Prostate gland (tissue), 2 donors: ENCODE measurements around the gene IL18R1. TPM values are rescaled to one million over a fixed set of nuclear protein-coding genes. Genes with fewer than 3 reads are reported as not detected.

Source experiments
- DNase-seq: peaks from one replicate; pipeline ENCODE4 v3.0.0-alpha.2; 2019; ENCODE audit warnings: low spot score
- H3K27ac ChIP-seq, 2 donors: fragments of 200-600 bp; sonication (generic); 2 replicates each; pipeline ENCODE4 v1.5.1; 2017 to 2019
- H3K27me3 ChIP-seq: fragments of 200-600 bp; sonication (generic); replicated peaks from 2 replicates; pipeline ENCODE4 v1.5.1; 2019; ENCODE audit not compliant: insufficient read depth
- H3K36me3 ChIP-seq, 2 donors: fragments of 200-600 bp; sonication (generic); 1 replicate in 1 of 2; 2 replicates in 1 of 2; pipeline versions ENCODE4 v1.5.1 to v1.8.1; 2017 to 2019
- H3K4me1 ChIP-seq: fragments of 200-600 bp; sonication (generic); replicated peaks from 2 replicates; pipeline ENCODE4 v1.5.1; 2019
- H3K4me3 ChIP-seq, 2 donors: fragments of 200-600 bp; sonication (generic); 2 replicates each; pipeline ENCODE4 v1.5.1; 2017 to 2019
- H3K9me3 ChIP-seq: fragments of 200-600 bp; sonication (generic); 2 replicates; pipeline ENCODE4 v1.5.1; 2017
- CTCF ChIP-seq, 4 experiments: fragments of 200-600 bp in 2 of 4; fragments of 450-650 bp in 2 of 4; sonication (generic) in 2 of 4; IDR thresholded peaks; 1 replicate in 3 of 4; 2 replicates in 1 of 4; pipeline ENCODE4 v1.5.1; 2016 to 2019; ENCODE audit warnings: antibody characterized with exemption in 4 of 4, mild to moderate bottlenecking in 2 of 4, moderate library complexity in 2 of 4
- POLR2A ChIP-seq: fragments of 450-650 bp; IDR thresholded peaks from one replicate; pipeline ENCODE4 v1.6.1; 2016; ENCODE audit warnings: antibody characterized with exemption, mild to moderate bottlenecking
- POLR2AphosphoS5 ChIP-seq: sonication (generic); formaldehyde crosslinking; IDR thresholded peaks from one replicate; pipeline ENCODE4 v1.6.1; 2017; ENCODE audit warnings: antibody characterized with exemption
- whole genome bisulfite sequencing: methylation state at CpG from one replicate; pipeline ENCODE4 v1.1.5; 2018; 5-methylcytosine and 5-hydroxymethylcytosine counted together
- intact Hi-C: fragments of 100-400 bp; cut with DNase I; formaldehyde crosslinking; loops from one replicate; pipeline ENCODE4 v1.14.2; 2022
- total RNA-seq, 2 donors: library from RNA; depleted of rRNA; stranded (reverse); fragments of >200 nt; gene quantifications; one replicate each; pipeline ENCODE4 v1.1.0, GENCODE V29; 2016

The IL18R1 gene
- total RNA-seq: 1 to 10 TPM in 1 of 2 donors, under 1 TPM in 1; 0.91 to 1.5 TPM

GRCh38 chr2:102355526-102356380 is at the start of gene IL18R1:
Gene IL18R1, plus strand, starts transcription at chr2:102355796. Its CDS starts 6,865 bp downstream, at chr2:102362661.
- TF ChIP-seq POLR2A (no peak), CTCF (IDR thresholded peaks at IDR 0.05) (peak; percentile 53 to 84 (median 73))
- intact Hi-C loops: loop anchor here (10.0 kb wide), 1 partner anchor 331 kb away; no protein-coding TSS in a partner anchor
- no peaks in the 10 kb centered on the region for H3K27me3 ChIP-seq
- H3K9me3 ChIP-seq: no peaks in the 10 kb centered on the region
- no peaks in the 10 kb centered on the region for H3K4me1 ChIP-seq
- peak; percentile 65 for DNase-seq
- no peaks in the 10 kb centered on the region for H3K36me3 ChIP-seq
- H3K4me3 ChIP-seq: peak within 1 kb of the TSS; percentile 65 to 68
- WGBS: 3% methylated on average over 56 of the region's 69 CpGs
- peak within 1 kb of the TSS; percentile 56 to 70 for H3K27ac ChIP-seq

GRCh38 chr2:102306125-102306524 is 49.5 kb upstream of the IL18R1 start:
- WGBS: 71% methylated on average over 1 of the region's 1 CpG

GRCh38 chr2:102310964-102311640 is 44.5 kb upstream of the IL18R1 start, which contains the start of gene IL1RL1:
Gene IL1RL1, plus strand, starts transcription at chr2:102311563. Its CDS starts 26,702 bp downstream, at chr2:102338265.
- WGBS: 69% methylated on average over 5 of the region's 5 CpGs
- Histone ChIP-seq H3K4me3 (no peak within 1 kb of the TSS), H3K27ac (no peak within 1 kb of the TSS), H3K36me3 (no peaks in the 10 kb centered on the region), H3K27me3 (no peaks in the 10 kb centered on the region), H3K9me3 (no peaks in the 10 kb centered on the region), H3K4me1 (no peaks in the 10 kb centered on the region)
- no peak for DNase-seq
- no peak for TF ChIP-seq CTCF (IDR thresholded peaks at IDR 0.05)
- no peak for TF ChIP-seq POLR2A
- no peak for TF ChIP-seq POLR2AphosphoS5
- intact Hi-C loops: no loop called here

More at GRCh38 chr2:102306125-102306524, 49.5 kb upstream of the IL18R1 start:
- Histone ChIP-seq H3K4me3 (no peak overlapping the region), H3K27ac (no peak overlapping the region), H3K4me1 (no peaks in the 10 kb centered on the region), H3K9me3 (no peaks in the 10 kb centered on the region), H3K36me3 (no peaks in the 10 kb centered on the region), H3K27me3 (no peaks in the 10 kb centered on the region)
- no peak for DNase-seq
- TF ChIP-seq CTCF (IDR thresholded peaks at IDR 0.05) (no peak), POLR2A (no peak), POLR2AphosphoS5 (no peak)
- intact Hi-C loops: no loop called here

- Histone ChIP-seq H3K4me3 (no peak overlapping the region), H3K4me1 (no peaks in the 10 kb centered on the region), H3K27ac (no peak overlapping the region), H3K9me3 (no peaks in the 10 kb centered on the region), H3K27me3 (no peaks in the 10 kb centered on the region), H3K36me3 (no peaks in the 10 kb centered on the region)
- no peak for DNase-seq
- 97% methylated on average over 2 of the region's 2 CpGs for WGBS
- intact Hi-C loops: no loop called here
- TF ChIP-seq CTCF (IDR thresholded peaks at IDR 0.05) (no peak), POLR2A (no peak), POLR2AphosphoS5 (no peak)
These were observed 42.6 kb upstream of the IL18R1 start for GRCh38 chr2:102313025-102313424.
